SJSA1 (cell line): ENCODE results near the gene TMEM60. TPM values are rescaled to one million over a fixed set of nuclear protein-coding genes. Genes with fewer than 3 reads are reported as not detected.

Source experiments
- DNase-seq, 2 experiments: peaks; one replicate each; pipeline ENCODE4 v3.0.0-alpha.2; 2015 to 2020; ENCODE audit warnings: low spot score in 2 of 2, low read depth in 1 of 2
- H3K27ac ChIP-seq: fragments of 250-450 bp; sonication (Bioruptor Pico); 2 replicates; pipeline ENCODE4 v1.5.1; 2020; ENCODE audit warnings: mild to moderate bottlenecking, moderate library complexity
- H3K27me3 ChIP-seq: fragments of 250-450 bp; sonication (Bioruptor Pico); replicated peaks from 2 replicates; pipeline ENCODE4 v1.5.1; 2020; ENCODE audit warnings: mild to moderate bottlenecking, moderate library complexity
- H3K36me3 ChIP-seq: fragments of 250-450 bp; sonication (Bioruptor Pico); 2 replicates; pipeline ENCODE4 v1.5.1; 2020; ENCODE audit warnings: mild to moderate bottlenecking
- H3K4me1 ChIP-seq: fragments of 250-450 bp; sonication (Bioruptor Pico); replicated peaks from 2 replicates; pipeline ENCODE4 v1.6.1; 2021; ENCODE audit warnings: mild to moderate bottlenecking
- H3K4me3 ChIP-seq: fragments of 250-450 bp; sonication (Bioruptor Pico); 2 replicates; pipeline ENCODE4 v1.5.1; 2020; ENCODE audit warnings: mild to moderate bottlenecking
- H3K9me3 ChIP-seq: fragments of 250-450 bp; sonication (Bioruptor Pico); replicated peaks from 2 replicates; pipeline ENCODE4 v1.5.1; 2020; ENCODE audit warnings: mild to moderate bottlenecking
- total RNA-seq: library from RNA; depleted of rRNA; stranded (reverse); fragments of >200 nt; shearing (Covaris generic); gene quantifications from 2 replicates; pipeline ENCODE4 v1.2.3, GENCODE V29; 2014

TMEM60 gene
- total RNA-seq, 1 experiment from 2014 or later, result 22.5 TPM

DNA sequence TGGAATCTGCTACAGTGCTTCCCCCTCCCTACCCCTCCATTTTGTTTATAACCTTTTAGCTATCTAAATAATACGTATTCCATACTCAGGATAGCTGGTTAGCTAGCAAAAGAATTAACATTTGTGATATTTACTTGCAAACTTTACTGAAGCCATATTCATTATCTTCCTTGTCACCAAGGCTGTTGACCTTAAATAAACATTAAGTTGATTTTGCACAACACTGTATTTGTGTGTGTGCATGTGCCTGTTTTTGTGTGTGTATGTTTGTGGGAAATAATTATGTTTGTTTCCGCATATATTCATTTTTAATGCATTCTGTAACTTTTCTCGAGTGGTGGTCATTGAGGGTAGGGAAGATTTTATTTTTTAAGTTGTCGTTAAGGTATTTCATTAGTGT, 15.9 kb downstream of the TMEM60 start:
- DNase-seq, result no peak
- Histone ChIP-seq H3K27ac (no peak overlapping the region), H3K4me1 (no peaks in the 10 kb centered on the region), H3K4me3 (no peak overlapping the region), H3K9me3 (no peaks in the 10 kb centered on the region), H3K27me3 (no peaks in the 10 kb centered on the region), H3K36me3 (peaks cover 17% of the 10 kb centered on the region)

GRCh38 chr7:77778535-77778934, 19.7 kb downstream of the TMEM60 start:
- DNase-seq, result no peak
- no peaks in the 10 kb centered on the region for H3K9me3 ChIP-seq
- no peaks in the 10 kb centered on the region for H3K27me3 ChIP-seq
- peaks cover 22% of the 10 kb centered on the region for H3K36me3 ChIP-seq
- H3K4me1 ChIP-seq, result no peaks in the 10 kb centered on the region
- no peak overlapping the region for H3K4me3 ChIP-seq
- no peak overlapping the region for H3K27ac ChIP-seq

GRCh38 chr7:77771901-77772300, 26.3 kb downstream of the TMEM60 start:
- peaks cover 5% of the 10 kb centered on the region for H3K4me1 ChIP-seq
- peaks cover 22% of the 10 kb centered on the region; the same call in 1 of the 2 replicates for H3K36me3 ChIP-seq
- no peak for DNase-seq
- no peak overlapping the region for H3K27ac ChIP-seq
- no peak overlapping the region for H3K4me3 ChIP-seq
- no peaks in the 10 kb centered on the region for H3K27me3 ChIP-seq
- no peaks in the 10 kb centered on the region for H3K9me3 ChIP-seq

DNA sequence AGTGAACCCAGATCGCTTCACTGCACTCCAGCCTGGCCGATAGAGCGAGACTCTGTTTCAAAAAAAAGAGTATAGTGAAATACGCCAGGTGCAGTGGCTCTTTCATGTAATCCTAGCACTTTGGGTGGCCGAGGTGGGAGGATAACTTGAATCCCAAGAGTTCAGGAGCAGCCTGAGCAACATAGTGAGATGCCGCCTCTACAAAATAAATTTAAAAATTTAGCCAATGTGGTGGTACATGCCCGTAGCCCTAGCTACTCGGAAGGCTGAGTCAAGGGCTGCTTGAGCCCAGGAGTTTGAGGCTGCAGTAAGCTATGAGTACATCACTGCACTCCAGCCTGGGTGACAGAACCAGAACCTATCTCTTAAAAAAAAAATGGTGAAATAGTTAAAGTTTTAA, 27.9 kb downstream of the TMEM60 start:
- Histone ChIP-seq H3K27me3 (no peaks in the 10 kb centered on the region), H3K9me3 (no peaks in the 10 kb centered on the region), H3K4me3 (no peak overlapping the region), H3K27ac (no peak overlapping the region), H3K36me3 (0 out of 2 replicates have a peak, but pooled peaks cover 13% of the 10 kb centered on the region), H3K4me1 (peaks cover 21% of the 10 kb centered on the region)
- no peak for DNase-seq

DNA sequence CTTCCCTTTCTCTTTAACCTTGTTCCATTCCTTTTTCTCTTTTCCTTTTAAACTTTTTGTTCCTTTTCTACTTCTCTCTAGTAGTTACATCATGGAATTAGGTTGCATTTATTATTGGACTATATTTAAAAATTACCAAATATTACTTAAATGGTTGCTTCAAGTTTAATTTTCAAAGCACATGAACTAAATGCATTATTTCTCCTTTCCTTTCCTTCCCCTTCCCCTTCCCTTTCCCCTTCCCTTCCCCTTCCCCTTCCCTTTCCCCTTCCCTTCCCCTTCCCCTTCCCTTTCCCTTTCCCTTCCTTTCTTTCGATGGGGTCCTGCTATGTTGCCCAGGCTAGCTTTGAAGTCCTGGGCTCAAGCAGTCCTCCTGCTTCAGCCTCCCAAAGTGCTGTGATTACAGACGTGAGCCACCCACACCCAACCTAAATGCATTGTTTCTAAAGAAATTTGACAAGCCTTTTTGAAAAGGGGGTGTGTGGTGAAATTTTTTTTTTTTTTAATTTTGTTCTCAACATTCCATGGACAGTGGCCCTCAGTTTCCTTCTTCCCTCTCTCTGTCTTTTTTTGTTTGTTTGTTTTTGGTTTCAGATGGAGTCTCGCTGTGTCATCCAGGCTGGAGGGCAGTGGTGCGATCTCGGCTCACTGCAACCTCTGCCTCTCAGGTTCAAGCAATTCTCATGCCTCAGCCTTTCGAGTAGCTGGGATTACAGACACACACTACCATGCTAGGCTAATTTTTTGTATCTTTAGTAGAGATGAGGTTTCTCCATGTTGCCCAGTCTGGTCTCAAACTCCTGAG, 31.2 kb downstream of the TMEM60 start:
- Histone ChIP-seq H3K4me3 (no peak overlapping the region), H3K36me3 (0 out of 2 replicates have a peak, but pooled peaks cover 4% of the 10 kb centered on the region), H3K27me3 (no peaks in the 10 kb centered on the region), H3K9me3 (no peaks in the 10 kb centered on the region), H3K4me1 (peaks cover 21% of the 10 kb centered on the region), H3K27ac (peak overlapping the region; percentile 48)
- peak in 1 of 2 experiments; percentile 32 for DNase-seq

- Histone ChIP-seq H3K27me3 (no peaks in the 10 kb centered on the region), H3K9me3 (no peaks in the 10 kb centered on the region), H3K36me3 (0 out of 2 replicates have a peak, but pooled peaks cover 4% of the 10 kb centered on the region), H3K4me1 (peaks cover 21% of the 10 kb centered on the region), H3K4me3 (no peak overlapping the region), H3K27ac (peak overlapping the region; percentile 48)
- DNase-seq, result peak in 1 of 2 experiments; percentile 53
Measured at GRCh38 chr7:77765906-77766800, 32.1 kb downstream of the TMEM60 start.

- Histone ChIP-seq H3K9me3 (no peaks in the 10 kb centered on the region), H3K36me3 (0 out of 2 replicates have a peak, but pooled peaks cover 4% of the 10 kb centered on the region), H3K27ac (peak overlapping the region; percentile 48), H3K27me3 (no peaks in the 10 kb centered on the region), H3K4me3 (no peak overlapping the region), H3K4me1 (peaks cover 21% of the 10 kb centered on the region)
- DNase-seq, result no peak
Measured at GRCh38 chr7:77765481-77765880, 32.8 kb downstream of the TMEM60 start.

DNA sequence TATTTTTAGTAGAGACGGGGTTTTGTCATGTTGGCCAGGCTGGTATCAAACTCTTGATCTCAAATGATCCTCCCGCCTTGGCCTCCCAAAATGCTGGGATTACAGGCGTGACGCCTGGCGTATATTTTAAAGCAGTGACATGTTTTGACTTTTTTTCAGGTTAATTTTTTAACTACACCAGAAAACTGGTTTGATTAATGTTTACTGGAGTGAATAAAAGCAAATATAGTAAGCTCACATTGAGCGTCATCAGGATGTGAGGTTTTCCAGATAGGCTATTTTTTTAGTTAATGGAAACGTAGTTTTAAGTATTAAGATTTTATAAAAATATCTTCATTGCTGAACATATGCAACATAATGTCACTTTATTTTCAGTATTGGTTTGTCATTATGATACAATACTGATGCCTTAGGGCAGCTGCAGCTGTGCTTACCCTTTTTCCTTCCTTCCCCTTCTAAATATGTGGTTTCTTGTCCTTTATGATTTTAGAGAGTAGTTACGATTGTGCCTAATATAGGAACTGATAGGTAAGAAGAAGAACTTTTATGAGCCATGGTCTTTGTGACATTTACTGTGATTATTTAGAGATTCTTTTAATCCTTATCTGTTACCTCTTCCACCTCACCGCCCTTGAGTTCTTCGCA, 37.3 kb downstream of the TMEM60 start:
- H3K27ac ChIP-seq, result no peak overlapping the region

GRCh38 chr7:77759294-77759889, 38.8 kb downstream of the TMEM60 start:
- Histone ChIP-seq H3K27me3 (no peaks in the 10 kb centered on the region), H3K9me3 (no peaks in the 10 kb centered on the region), H3K4me3 (no peak overlapping the region), H3K36me3 (no peaks in the 10 kb centered on the region), H3K27ac (no peak overlapping the region), H3K4me1 (no peaks in the 10 kb centered on the region)
- DNase-seq, result peak; percentile 55 to 71

More for the DNA sequence above, 37.3 kb downstream of the TMEM60 start:
- Histone ChIP-seq H3K9me3 (no peaks in the 10 kb centered on the region), H3K27me3 (no peaks in the 10 kb centered on the region), H3K36me3 (no peaks in the 10 kb centered on the region), H3K4me3 (no peak overlapping the region), H3K4me1 (peaks cover 6% of the 10 kb centered on the region)
- DNase-seq, result no peak

DNA sequence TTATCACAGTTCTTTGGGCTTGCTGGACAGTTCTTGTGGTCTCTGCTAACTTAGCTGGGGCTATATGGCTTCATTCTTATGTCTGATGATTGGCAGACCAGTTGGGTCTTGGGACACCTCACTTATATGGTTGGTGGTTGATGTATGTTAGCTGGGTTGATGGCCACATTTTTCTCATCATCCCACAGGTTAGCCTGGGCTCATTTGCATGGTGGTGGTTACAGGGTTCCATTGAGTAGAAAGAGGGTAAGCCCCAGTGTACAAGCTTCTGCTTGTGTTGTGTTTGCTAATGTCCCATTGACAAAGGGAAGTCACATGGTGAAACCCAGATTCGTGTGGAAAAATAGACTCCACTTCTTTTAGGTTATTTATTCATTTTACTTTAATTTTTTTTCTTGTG, 40.6 kb downstream of the TMEM60 start:
- Histone ChIP-seq H3K4me3 (no peak overlapping the region), H3K4me1 (no peaks in the 10 kb centered on the region), H3K9me3 (no peaks in the 10 kb centered on the region), H3K36me3 (0 out of 2 replicates have a peak, but pooled peaks cover 5% of the 10 kb centered on the region), H3K27ac (no peak overlapping the region), H3K27me3 (no peaks in the 10 kb centered on the region)
- DNase-seq, result no peak

GRCh38 chr7:77753173-77753572, 45.1 kb downstream of the TMEM60 start:
- no peaks in the 10 kb centered on the region for H3K27me3 ChIP-seq
- no peak overlapping the region for H3K27ac ChIP-seq
- H3K9me3 ChIP-seq, result no peaks in the 10 kb centered on the region
- H3K4me1 ChIP-seq, result no peaks in the 10 kb centered on the region
- DNase-seq, result no peak
- H3K4me3 ChIP-seq, result no peak overlapping the region
- H3K36me3 ChIP-seq, result peaks cover 9% of the 10 kb centered on the region

DNA sequence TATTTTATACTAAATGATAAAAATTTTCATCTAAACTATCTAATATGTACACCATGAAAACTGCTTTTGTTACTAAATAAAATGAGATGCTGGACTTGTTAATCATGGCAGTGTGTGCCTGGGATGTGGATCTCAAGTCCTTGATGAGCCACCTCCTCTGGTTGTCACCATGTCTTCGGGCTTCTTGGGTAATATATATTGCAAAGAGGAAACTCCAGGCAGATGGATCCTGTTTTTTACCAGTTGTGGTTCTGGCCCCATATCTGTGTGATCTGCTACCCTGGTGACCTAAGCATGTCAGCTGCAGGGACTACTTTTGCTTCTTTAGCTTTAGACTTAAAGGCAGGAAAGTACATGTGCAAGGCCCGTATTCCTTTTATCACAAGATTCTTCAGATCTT, 46.2 kb downstream of the TMEM60 start:
- no peaks in the 10 kb centered on the region for H3K9me3 ChIP-seq
- H3K27ac ChIP-seq, result no peak overlapping the region
- H3K36me3 ChIP-seq, result peaks cover 9% of the 10 kb centered on the region
- H3K4me1 ChIP-seq, result no peaks in the 10 kb centered on the region
- no peaks in the 10 kb centered on the region for H3K27me3 ChIP-seq
- H3K4me3 ChIP-seq, result no peak overlapping the region
- DNase-seq, result no peak

DNA sequence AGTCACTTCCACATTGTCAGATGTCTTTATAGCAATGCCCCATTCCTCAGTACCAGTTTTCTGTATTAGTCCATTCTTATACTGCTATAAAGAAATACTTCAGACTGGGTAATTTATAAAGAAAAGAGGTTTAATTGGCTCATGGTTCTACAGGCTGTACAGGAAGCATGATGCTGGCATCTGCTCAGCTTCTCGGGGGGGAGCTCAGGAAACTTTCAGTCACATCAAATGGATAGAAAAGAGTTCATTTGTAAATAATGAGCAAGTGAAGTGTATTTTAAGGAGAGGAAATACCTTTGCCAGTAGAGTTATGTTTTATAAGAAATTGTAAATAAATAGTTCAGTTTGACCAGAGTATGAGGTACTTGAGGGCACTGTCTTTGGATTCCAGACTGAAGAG, 50.5 kb downstream of the TMEM60 start:
- no peaks in the 10 kb centered on the region for H3K9me3 ChIP-seq
- no peak overlapping the region for H3K27ac ChIP-seq
- no peak overlapping the region for H3K4me3 ChIP-seq
- H3K27me3 ChIP-seq, result no peaks in the 10 kb centered on the region
- no peak for DNase-seq
- H3K36me3 ChIP-seq, result peaks cover 6% of the 10 kb centered on the region
- no peaks in the 10 kb centered on the region for H3K4me1 ChIP-seq
